H1 (cell line): ENCODE data around the gene LRRC25. TPM values are rescaled to one million over a fixed set of nuclear protein-coding genes. Genes with fewer than 3 reads are reported as not detected.
"Not testable (repeated sequence)": the region's sequence is repeated elsewhere in the genome, so short reads cannot be mapped to it uniquely, and the experiment has no call there.

Experiments
- CTCF ChIA-PET: fragments of 300-600 bp; sonication (Branson Sonifier 250); formaldehyde crosslinking; loops from one replicate; lab custom pipeline; 2021; ENCODE audit not compliant: partially characterized antibody; lab: Charles Lee
- POLR2A ChIA-PET: fragments of 300-600 bp; sonication (Branson Sonifier 250); formaldehyde crosslinking; loops from one replicate; lab custom pipeline; 2021; ENCODE audit warnings: inconsistent platforms; ENCODE audit not compliant: partially characterized antibody; lab: Charles Lee
- DNase-seq, 2 experiments: peaks; one replicate each; pipeline versions ENCODE4 v3.0.0 to v3.0.0-alpha.2; 2010 to 2022; ENCODE audit warnings: low spot score in 2 of 2, low read depth in 1 of 2, mixed read lengths in 1 of 2
- FAIRE-seq: peaks from 2 replicates; lab custom pipeline; 2011; peaks lifted over from hg19 to GRCh38; lab: Jason Lieb, UNC
- H2AFZ ChIP-seq: 2 replicates; pipeline ENCODE4 v1.8.1; 2012; ENCODE audit warnings: low read length, inconsistent platforms
- H2AK5ac ChIP-seq: 2 replicates; pipeline ENCODE4 v1.6.1; 2013; ENCODE audit warnings: low read depth, low read length
- H2BK120ac ChIP-seq: replicated peaks from 2 replicates; pipeline ENCODE3; 2013; ENCODE audit warnings: low read depth, low read length, inconsistent platforms
- H2BK12ac ChIP-seq: 2 replicates; pipeline ENCODE4 v1.6.1; 2013; ENCODE audit warnings: low read depth, low read length
- H2BK15ac ChIP-seq: 2 replicates; pipeline ENCODE4 v1.6.1; 2013; ENCODE audit warnings: low read length
- H2BK20ac ChIP-seq: 2 replicates; pipeline ENCODE4 v1.6.1; 2013; ENCODE audit warnings: low read length
- H2BK5ac ChIP-seq: 2 replicates; pipeline ENCODE4 v1.6.1; 2013; ENCODE audit warnings: low read depth, low read length
- H3K14ac ChIP-seq: 2 replicates; pipeline ENCODE4 v1.6.1; 2013; ENCODE audit warnings: inconsistent platforms; ENCODE audit not compliant: insufficient read length
- H3K18ac ChIP-seq: 2 replicates; pipeline ENCODE4 v1.6.1; 2013; ENCODE audit warnings: low read length; ENCODE audit errors: extremely low read depth
- H3K23ac ChIP-seq: 2 replicates; pipeline ENCODE4 v1.6.1; 2013; ENCODE audit warnings: inconsistent platforms; ENCODE audit not compliant: insufficient read length
- H3K23me2 ChIP-seq: 2 replicates; pipeline ENCODE4 v1.6.1; 2013; ENCODE audit warnings: low read depth, low read length
- H3K27ac ChIP-seq: 2 replicates; pipeline ENCODE4 v1.6.1; 2011; ENCODE audit warnings: low read depth, low read length, inconsistent platforms
- H3K27me3 ChIP-seq, 4 experiments: replicated peaks in 1 of 4; 1 replicate in 1 of 4; 2 replicates in 3 of 4; pipeline versions ENCODE4 v1.6.1 to v1.8.1; 2011 to 2013; ENCODE audit warnings: low read length in 3 of 4, mild to moderate bottlenecking in 3 of 4, inconsistent platforms in 2 of 4, mixed read lengths in 2 of 4, moderate library complexity in 1 of 4; ENCODE audit not compliant: control insufficient read depth in 3 of 4, insufficient read depth in 3 of 4; ENCODE audit errors: extremely low read depth in 1 of 4
- H3K36me3 ChIP-seq, 4 experiments: 2 replicates each; pipeline versions ENCODE4 v1.6.1 to v1.8.1; 2011 to 2013; ENCODE audit warnings: mild to moderate bottlenecking in 4 of 4, low read length in 3 of 4, moderate library complexity in 2 of 4, control low read depth in 1 of 4, inconsistent platforms in 1 of 4; ENCODE audit not compliant: insufficient read depth in 4 of 4, control insufficient read depth in 2 of 4
- H3K4ac ChIP-seq: replicated peaks from 2 replicates; pipeline ENCODE3; 2013; ENCODE audit warnings: low read length, low read depth, mixed read lengths, inconsistent platforms; ENCODE audit not compliant: insufficient read length
- H3K4me1 ChIP-seq, 4 experiments: replicated peaks in 1 of 4; 1 replicate in 1 of 4; 2 replicates in 3 of 4; pipeline versions ENCODE4 v1.6.1 to v1.8.1; 2011 to 2013; ENCODE audit warnings: low read length in 3 of 4, inconsistent platforms in 2 of 4, mixed read lengths in 1 of 4; ENCODE audit not compliant: insufficient read depth in 4 of 4, control insufficient read depth in 3 of 4
- H3K4me2 ChIP-seq, 2 experiments: 2 replicates each; pipeline versions ENCODE4 v1.6.1 to v1.8.1; 2011 to 2013; ENCODE audit warnings: low read depth in 2 of 2, low read length in 2 of 2, control low read depth in 1 of 2, inconsistent platforms in 1 of 2, mild to moderate bottlenecking in 1 of 2; ENCODE audit not compliant: insufficient read depth in 1 of 2
- H3K4me3 ChIP-seq, 4 experiments: fragments of 200-600, 300-600 bp in 1 of 4; sonication (generic), shearing (Covaris generic), sonication (Bioruptor Twin) in 1 of 4; 2 replicates each; pipeline versions ENCODE4 v1.5.1 to v1.8.1; 2011 to 2016; ENCODE audit warnings: low read length in 4 of 4, low read depth in 3 of 4, control low read depth in 2 of 4, inconsistent platforms in 2 of 4, mild to moderate bottlenecking in 2 of 4, mixed read lengths in 1 of 4, moderate library complexity in 1 of 4; ENCODE audit not compliant: insufficient read depth in 2 of 4; ENCODE audit errors: extremely low read depth in 1 of 4
- H3K56ac ChIP-seq: replicated peaks from 2 replicates; pipeline ENCODE3; 2013; ENCODE audit warnings: low read depth, mild to moderate bottlenecking, mixed read lengths, low read length, inconsistent platforms; ENCODE audit not compliant: insufficient read length
- H3K79me1 ChIP-seq: 2 replicates; pipeline ENCODE4 v1.6.1; 2013; ENCODE audit warnings: low read depth, low read length, control low read depth
- H3K79me2 ChIP-seq, 2 experiments: 2 replicates each; pipeline versions ENCODE4 v1.6.1 to v1.8.1; 2012 to 2013; ENCODE audit warnings: low read length in 2 of 2, mild to moderate bottlenecking in 2 of 2, inconsistent platforms in 1 of 2; ENCODE audit not compliant: insufficient read depth in 2 of 2, control insufficient read depth in 1 of 2
- H3K9ac ChIP-seq, 4 experiments: replicated peaks in 1 of 4; 1 replicate in 1 of 4; 2 replicates in 3 of 4; pipeline versions ENCODE4 v1.6.1 to v1.8.1; 2011 to 2013; ENCODE audit warnings: low read depth in 3 of 4, low read length in 3 of 4, control low read depth in 2 of 4, mild to moderate bottlenecking in 2 of 4, moderate library complexity in 2 of 4, inconsistent platforms in 1 of 4; ENCODE audit errors: extremely low read depth in 1 of 4
- H3K9me3 ChIP-seq, 2 experiments: 2 replicates each; pipeline versions ENCODE4 v1.6.1 to v1.8.1; 2012 to 2013; ENCODE audit warnings: mild to moderate bottlenecking in 2 of 2, moderate library complexity in 2 of 2, control low read depth in 1 of 2, inconsistent platforms in 1 of 2, low read depth in 1 of 2, low read length in 1 of 2, mixed read lengths in 1 of 2; ENCODE audit not compliant: insufficient read depth in 2 of 2
- H4K20me1 ChIP-seq, 2 experiments: replicated peaks in 1 of 2; 2 replicates each; pipeline versions ENCODE3 to v1.8.1; 2011 to 2013; ENCODE audit warnings: inconsistent platforms in 2 of 2, low read length in 2 of 2, mild to moderate bottlenecking in 1 of 2; ENCODE audit not compliant: insufficient read depth in 2 of 2, control insufficient read depth in 1 of 2
- H4K5ac ChIP-seq: 2 replicates; pipeline ENCODE4 v1.6.1; 2013; ENCODE audit warnings: low read length, low read depth, mixed read lengths, inconsistent platforms; ENCODE audit not compliant: insufficient read length
- H4K8ac ChIP-seq: 2 replicates; pipeline ENCODE4 v1.8.0; 2013; ENCODE audit warnings: mild to moderate bottlenecking, moderate library complexity, low read length, inconsistent platforms; ENCODE audit not compliant: insufficient read depth; ENCODE audit errors: extremely low read depth
- H4K91ac ChIP-seq: replicated peaks from 2 replicates; pipeline ENCODE3; 2013; ENCODE audit warnings: low read length, mixed read lengths, inconsistent platforms; ENCODE audit not compliant: insufficient read length
- WGBS, 2 experiments: shearing (Covaris generic) in 1 of 2; methylation state at CpG; one replicate each; pipeline versions ENCODE4 v1.1.6 to v1.1.7; 2013 to 2015; ENCODE audit warnings: low lambda C conversion rate in 2 of 2, mixed read lengths in 2 of 2, inconsistent platforms in 1 of 2, low coverage in 1 of 2, missing lambda C conversion rate in 1 of 2; ENCODE audit not compliant: insufficient replicate concordance in 2 of 2, insufficient coverage in 1 of 2, insufficient read length in 1 of 2; ENCODE audit errors: extremely low coverage in 1 of 2, missing lambda C conversion rate in 1 of 2; 5-methylcytosine and 5-hydroxymethylcytosine counted together
- polyA plus RNA-seq, 7 experiments: library from polyadenylated mRNA; depleted of rRNA in 3 of 7; stranded (reverse) in 5 of 7; unstranded in 2 of 7; fragments of >200 nt in 5 of 7; fragments of 200-250 nt in 2 of 7; gene quantifications; 1 replicate in 5 of 7; 2 replicates in 1 of 7; 4 replicates in 1 of 7; pipeline versions ENCODE4 v1.2.1 to v1.2.3, GENCODE V29; 2011 to 2013; ENCODE audit warnings: missing spikeins in 2 of 7, mixed read lengths in 2 of 7
- total RNA-seq: library from RNA; stranded (reverse); fragmentation: NEBNext Ultra II Directional; extraction: Animal tissue kit (Norgen Biotek cat#: 25700); gene quantifications from 2 replicates; pipeline ENCODE4 v1.2.1, GENCODE V29; 2021

Gene LRRC25
- total and polyA plus RNA-seq, 2 of the 8 experiments (the other 6 are each of a cell fraction or from before 2014, with no cell fraction given) = 0.20 to 0.41 TPM

- H3K27ac ChIP-seq, H3K79me1 ChIP-seq, H3K18ac ChIP-seq, H2AK5ac ChIP-seq, H3K4me1 ChIP-seq, H3K36me3 ChIP-seq, H3K56ac ChIP-seq, H3K14ac ChIP-seq, H3K4me2 ChIP-seq, H2BK15ac ChIP-seq, H3K9ac ChIP-seq, H4K20me1 ChIP-seq, DNase-seq, H2BK12ac ChIP-seq, H3K4me3 ChIP-seq, H3K23ac ChIP-seq, H2BK5ac ChIP-seq, H2AFZ ChIP-seq, H3K9me3 ChIP-seq, FAIRE-seq, H3K4ac ChIP-seq, H3K23me2 ChIP-seq, H4K91ac ChIP-seq, H2BK120ac ChIP-seq, H3K27me3 ChIP-seq, H4K5ac ChIP-seq, H3K79me2 ChIP-seq, H4K8ac ChIP-seq, H2BK20ac ChIP-seq: not testable (repeated sequence)
- 95% methylated on average over 6 of the region's 6 CpGs; no CpG with 5 or more reads in 1 of the 2 experiments for WGBS, 2 experiments
- ChIA-PET CTCF (interaction anchor here (0.6 to 6.1 kb wide), 23 partner anchors 10 to 672 kb away, joined by 3 to 132 read pairs (median 9); partner anchors contain the start of genes GDF15, PGPEP1 and SSBP4), POLR2A (interaction anchor here (1.3 to 2.0 kb wide), 2 partner anchors 62 to 67 kb away, joined by 4 to 6 read pairs; partner anchors contain the start of gene JUND)
These were observed 48.5 kb downstream of the LRRC25 start for GRCh38 chr19:18348818-18349339.
